Stimulated activated CD8-positive, alpha-beta memory T cell treated with anti-CD3 and anti-CD28 coated beads, Interleukin-2, amount 100 ng/mL, for 1 hour (primary cell): ENCODE results near the gene MGAT5.

Source experiments
- DNase-seq, 2 donors: peaks; one replicate each; pipeline ENCODE4 v3.0.0-alpha.2; 2020; ENCODE audit warnings: low read depth in 2 of 2

MGAT5 gene

GRCh38 chr2:134335601-134336000, 81.7 kb downstream of the MGAT5 start:
- no peak for DNase-seq

GRCh38 chr2:134336352-134336751, 82.5 kb downstream of the MGAT5 start:
- DNase-seq: no peak

GRCh38 chr2:134336921-134337320, 83.0 kb downstream of the MGAT5 start:
- DNase-seq: no peak

- DNase-seq: no peak
Observed at GRCh38 chr2:134337631-134338030, 83.8 kb downstream of the MGAT5 start.

- DNase-seq: no peak
Observed at GRCh38 chr2:134338208-134338607, 84.3 kb downstream of the MGAT5 start.

- no peak for DNase-seq
Observed at GRCh38 chr2:134341476-134341875, 87.6 kb downstream of the MGAT5 start.

GRCh38 chr2:134344954-134345697, 91.3 kb downstream of the MGAT5 start:
- DNase-seq: no peak

GRCh38 chr2:134346141-134346540, 92.3 kb downstream of the MGAT5 start:
- DNase-seq: no peak

GRCh38 chr2:134347756-134348155, 93.9 kb downstream of the MGAT5 start:
- DNase-seq: no peak

- DNase-seq: no peak
Observed at GRCh38 chr2:134348239-134348638, 94.4 kb downstream of the MGAT5 start.

GRCh38 chr2:134348760-134349159, 94.9 kb downstream of the MGAT5 start:
- no peak for DNase-seq

- DNase-seq: no peak
Observed at GRCh38 chr2:134351016-134351415, 97.1 kb downstream of the MGAT5 start.

GRCh38 chr2:134351899-134352298, 98.0 kb downstream of the MGAT5 start:
- no peak for DNase-seq

GRCh38 chr2:134352844-134353243, 99.0 kb downstream of the MGAT5 start:
- no peak for DNase-seq

GRCh38 chr2:134354611-134355010, 100.7 kb downstream of the MGAT5 start:
- no peak for DNase-seq

GRCh38 chr2:134357814-134358213, 103.9 kb downstream of the MGAT5 start:
- DNase-seq: no peak

- DNase-seq: no peak
Observed at GRCh38 chr2:134359367-134360081, 105.7 kb downstream of the MGAT5 start.

GRCh38 chr2:134360745-134361487, 107.0 kb downstream of the MGAT5 start:
- DNase-seq: no peak

- DNase-seq: no peak
Observed at GRCh38 chr2:134361648-134362047, 107.8 kb downstream of the MGAT5 start.

GRCh38 chr2:134362152-134362668, 108.3 kb downstream of the MGAT5 start:
- no peak for DNase-seq

- no peak for DNase-seq
Observed at GRCh38 chr2:134362740-134363139, 108.9 kb downstream of the MGAT5 start.

GRCh38 chr2:134365356-134365755, 111.5 kb downstream of the MGAT5 start:
- DNase-seq: no peak
